GM21717 (cell line): ENCODE results near the gene ETDC.

Experiments used
- ATAC-seq: cut with Tn5 transposase; IDR thresholded peaks from one replicate; pipeline ENCODE4 v1.9.1; 2021; ENCODE audit warnings: mild to moderate bottlenecking, moderate library complexity; ENCODE audit not compliant: unreplicated experiment

The ETDC gene

DNA sequence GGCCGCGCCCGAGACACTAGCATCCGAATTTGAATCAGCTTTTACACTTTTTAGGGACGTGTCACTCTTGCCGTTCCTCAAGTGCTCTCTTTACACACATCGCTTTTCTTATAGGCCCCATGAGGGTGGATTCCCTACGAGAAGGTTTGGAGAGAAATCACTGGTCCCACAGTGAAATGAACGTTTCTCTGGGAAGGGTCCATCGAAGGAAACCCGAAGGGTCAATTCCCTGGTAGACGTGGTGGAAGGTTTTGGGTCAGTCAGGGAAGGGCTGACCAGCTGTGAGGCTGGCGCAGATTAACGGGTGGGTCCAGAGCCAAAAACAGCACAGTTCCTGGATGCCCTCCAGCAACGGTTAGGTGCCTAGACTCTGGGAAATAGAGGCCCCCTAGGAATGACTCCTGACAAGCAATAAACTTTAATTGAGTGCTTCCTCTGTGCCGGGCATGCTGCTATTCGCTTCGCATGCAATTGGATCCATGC, 35.9 kb downstream of the ETDC start:
- ATAC-seq: no peak

DNA sequence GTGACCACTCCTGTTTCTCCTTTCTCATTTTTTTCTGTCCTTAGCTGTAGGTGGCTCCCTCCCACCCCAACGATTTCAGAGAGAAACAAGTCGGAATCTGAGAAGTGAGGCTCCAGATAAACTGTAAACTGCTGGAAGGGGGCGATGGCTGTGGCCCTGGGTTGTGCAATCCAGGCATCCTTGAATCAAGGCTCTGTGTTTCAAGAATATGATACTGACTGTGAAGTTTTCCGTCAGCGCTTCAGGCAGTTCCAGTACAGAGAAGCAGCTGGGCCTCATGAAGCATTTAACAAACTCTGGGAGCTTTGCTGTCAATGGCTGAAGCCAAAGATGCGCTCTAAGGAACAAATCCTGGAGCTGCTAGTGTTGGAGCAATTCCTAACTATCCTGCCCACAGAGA, 37.7 kb downstream of the ETDC start:
- ATAC-seq: no peak

DNA sequence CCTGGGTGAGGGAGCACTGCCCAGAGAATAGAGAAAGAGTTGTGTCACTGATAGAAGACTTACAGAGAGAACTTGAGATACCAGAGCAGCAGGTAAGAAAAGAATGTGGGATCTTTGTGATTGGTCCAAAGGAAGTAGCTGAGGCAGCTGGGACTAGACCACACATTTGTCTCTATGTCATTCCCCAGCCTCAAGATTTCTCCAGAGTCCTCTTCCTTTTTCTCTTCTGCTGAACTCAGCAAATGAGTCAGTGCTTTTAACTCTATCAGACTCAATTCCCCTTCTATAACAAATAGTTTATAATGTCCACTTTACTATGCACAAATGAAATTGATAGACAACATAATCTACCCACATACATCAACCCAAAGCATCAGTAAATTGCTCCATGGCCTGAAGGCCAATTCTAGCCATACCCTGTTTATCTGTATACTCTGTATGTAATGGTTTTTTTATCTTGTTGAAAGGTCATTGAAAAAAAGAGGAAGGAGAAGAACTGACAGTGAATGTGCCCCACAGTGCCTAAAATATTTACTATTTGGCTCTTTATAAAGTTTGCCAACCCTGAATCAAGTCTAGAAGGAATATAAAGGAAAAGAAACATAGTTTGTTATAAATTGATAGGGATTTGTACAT, 38.2 kb downstream of the ETDC start:
- ATAC-seq: no peak

DNA sequence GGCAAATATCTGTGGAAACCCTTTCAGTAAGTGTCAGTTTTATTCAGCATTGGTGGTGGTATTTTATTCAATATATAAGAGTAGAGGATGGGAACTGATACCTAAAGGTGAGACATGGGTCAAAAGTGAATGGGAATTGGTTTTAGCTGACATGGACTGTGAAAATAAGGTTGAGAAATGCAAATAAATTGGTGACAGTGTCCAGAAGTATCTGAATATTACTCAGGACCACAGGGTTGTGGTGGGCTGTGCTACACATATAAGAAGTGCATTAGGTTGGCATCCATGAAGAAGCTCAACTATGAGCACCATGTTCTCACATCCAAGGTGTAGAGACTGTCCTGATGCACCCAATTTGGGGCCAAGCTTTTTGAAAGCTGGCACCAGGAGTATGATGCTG, 45.0 kb downstream of the ETDC start:
- ATAC-seq: no peak
